Upper lobe of left lung (tissue), 4 donors: ENCODE results near the gene FAM185A.

Source experiments
- CTCF ChIP-seq, 6 experiments: fragments of 450-650 bp in 4 of 6; fragments of 200-600 bp in 2 of 6; sonication (generic) in 2 of 6; IDR thresholded peaks; one replicate each; pipeline ENCODE4 v1.5.1; 2016 to 2019; ENCODE audit warnings: antibody characterized with exemption in 6 of 6
- POLR2A ChIP-seq, 4 donors: fragments of 450-650 bp; IDR thresholded peaks; one replicate each; pipeline ENCODE4 v1.5.1; 2016 to 2017; ENCODE audit warnings: antibody characterized with exemption in 4 of 4, mild to moderate bottlenecking in 2 of 4

GRCh38 chr7:102823390-102824119 is 74.8 kb downstream of the FAM185A start:
- TF ChIP-seq CTCF (IDR thresholded peaks at IDR 0.05) (no peak), POLR2A (IDR thresholded peaks at IDR 0.05) (no peak)
